G401 (cell line): ENCODE measurements around the gene FIP1L1. TPM values are rescaled to one million over a fixed set of nuclear protein-coding genes. Genes with fewer than 3 reads are reported as not detected.
"Not testable (repeated sequence)": the region's sequence is repeated elsewhere in the genome, so short reads cannot be mapped to it uniquely, and the experiment has no call there.

Source experiments
- DNase-seq: peaks from one replicate; pipeline ENCODE4 v3.0.0-alpha.2; 2015; ENCODE audit warnings: low spot score
- in situ Hi-C: cut with HindIII; loops from 2 replicates; pipeline ENCODE4 v1.10.0; 2016; ENCODE audit warnings: low sequenced_read_pairs, mixed read lengths
- total RNA-seq: library from RNA; depleted of rRNA; stranded (reverse); fragments of >200 nt; shearing (Covaris generic); gene quantifications from 2 replicates; pipeline ENCODE4 v1.2.3, GENCODE V29; 2014

Gene FIP1L1
- total RNA-seq, 1 experiment from 2014 or later = 63.8 TPM

- in situ Hi-C loops = no loop called here
- DNase-seq = no peak
These were observed 82.1 kb downstream of the FIP1L1 start for GRCh38 chr4:53459548-53459947.

GRCh38 chr4:53461244-53461643 is 83.8 kb downstream of the FIP1L1 start:
- no peak for DNase-seq
- in situ Hi-C loops = no loop called here

- in situ Hi-C loops = no loop called here
- DNase-seq = no peak
These were observed 85.9 kb downstream of the FIP1L1 start for GRCh38 chr4:53463340-53463739.

- in situ Hi-C loops = no loop called here
- no peak for DNase-seq
These were observed 87.8 kb downstream of the FIP1L1 start for GRCh38 chr4:53465281-53465680.

GRCh38 chr4:53465891-53466290 is 88.5 kb downstream of the FIP1L1 start:
- no peak for DNase-seq

GRCh38 chr4:53466576-53466975 is 89.1 kb downstream of the FIP1L1 start:
- DNase-seq, in situ Hi-C loops: not testable (repeated sequence)

More at GRCh38 chr4:53465891-53466290, 88.5 kb downstream of the FIP1L1 start:
- in situ Hi-C loops = no loop called here

GRCh38 chr4:53476232-53477037 is 99.0 kb downstream of the FIP1L1 start:
- in situ Hi-C loops = no loop called here
- DNase-seq = no peak

- DNase-seq = no peak
- in situ Hi-C loops = no loop called here
These were observed 99.7 kb downstream of the FIP1L1 start for GRCh38 chr4:53477038-53477565.

- DNase-seq = no peak
- in situ Hi-C loops = no loop called here
These were observed 100.2 kb downstream of the FIP1L1 start for GRCh38 chr4:53477636-53478035.

GRCh38 chr4:53478671-53479456 is 101.4 kb downstream of the FIP1L1 start:
- no peak for DNase-seq
- in situ Hi-C loops = no loop called here

GRCh38 chr4:53479736-53480525 is 102.5 kb downstream of the FIP1L1 start:
- in situ Hi-C loops = no loop called here
- no peak for DNase-seq

GRCh38 chr4:53480909-53481308 is 103.5 kb downstream of the FIP1L1 start:
- in situ Hi-C loops = no loop called here
- no peak for DNase-seq

GRCh38 chr4:53481586-53481985 is 104.1 kb downstream of the FIP1L1 start:
- no peak for DNase-seq
- in situ Hi-C loops = no loop called here

- in situ Hi-C loops = no loop called here
- no peak for DNase-seq
These were observed 105.8 kb downstream of the FIP1L1 start for GRCh38 chr4:53483250-53483649.

GRCh38 chr4:53484911-53485657 is 107.6 kb downstream of the FIP1L1 start:
- in situ Hi-C loops = no loop called here
- DNase-seq = no peak

- DNase-seq = no peak
- in situ Hi-C loops = no loop called here
These were observed 108.2 kb downstream of the FIP1L1 start for GRCh38 chr4:53485658-53486040.

- DNase-seq = no peak
- in situ Hi-C loops = no loop called here
These were observed 110.3 kb downstream of the FIP1L1 start for GRCh38 chr4:53487766-53488165.

- no peak for DNase-seq
- in situ Hi-C loops = no loop called here
These were observed 111.9 kb downstream of the FIP1L1 start for GRCh38 chr4:53489279-53489889.
